B cell (primary cell): ENCODE measurements around the gene OSM. TPM values are rescaled to one million over a fixed set of nuclear protein-coding genes. Genes with fewer than 3 reads are reported as not detected.

ENCODE experiments used
- ATAC-seq: fragments of 200-7000 bp; cut with Tn5 transposase; one replicate; pipeline ENCODE4 v1.10.0; 2021; ENCODE audit warnings: low read depth, mild to moderate bottlenecking, moderate number of reproducible peaks, moderate library complexity
- CTCF ChIA-PET: fragments of 350-600 bp; sonication (Branson Sonifier 250); formaldehyde crosslinking; loops from one replicate; lab custom pipeline; 2021; ENCODE audit warnings: antibody characterized with exemption, inconsistent platforms; lab: Charles Lee
- POLR2A ChIA-PET: fragments of 350-600 bp; sonication (Branson Sonifier 250); formaldehyde crosslinking; loops from one replicate; lab custom pipeline; 2021; ENCODE audit warnings: antibody characterized with exemption; lab: Charles Lee
- DNase-seq: peaks from one replicate; pipeline ENCODE4 v3.0.0; 2013
- H2AFZ ChIP-seq: 2 replicates; pipeline ENCODE4 v1.6.1; 2012; ENCODE audit warnings: mild to moderate bottlenecking, low read depth, low read length; ENCODE audit not compliant: insufficient read depth, poor library complexity, severe bottlenecking
- H3K27ac ChIP-seq, 2 donors: 1 replicate in 1 of 2; 2 replicates in 1 of 2; pipeline ENCODE4 v1.5.1; 2012 to 2013; ENCODE audit warnings: low read length in 2 of 2, mild to moderate bottlenecking in 2 of 2, moderate library complexity in 1 of 2
- H3K27me3 ChIP-seq, 4 experiments: fragments of 200-600 bp in 1 of 4; sonication (generic) in 1 of 4; replicated peaks in 1 of 4; 1 replicate in 2 of 4; 2 replicates in 2 of 4; pipeline versions ENCODE4 v1.6.1 to v1.7.0; 2013 to 2016; ENCODE audit warnings: low read length in 3 of 4, mild to moderate bottlenecking in 2 of 4, mixed read lengths in 1 of 4, moderate library complexity in 1 of 4; ENCODE audit not compliant: insufficient read depth in 4 of 4, control insufficient read depth in 3 of 4; ENCODE audit errors: control extremely low read depth in 1 of 4
- H3K36me3 ChIP-seq, 2 experiments: replicated peaks in 1 of 2; 1 replicate in 1 of 2; 2 replicates in 1 of 2; pipeline versions ENCODE4 v1.6.1 to v1.7.1; 2013; ENCODE audit warnings: low read length in 1 of 2; ENCODE audit not compliant: insufficient read depth in 2 of 2, control insufficient read depth in 1 of 2; ENCODE audit errors: control extremely low read depth in 1 of 2, extremely low read depth in 1 of 2
- H3K4me1 ChIP-seq, 2 donors: fragments of 200-600 bp in 1 of 2; sonication (generic) in 1 of 2; 1 replicate in 1 of 2; 2 replicates in 1 of 2; pipeline versions ENCODE4 v1.5.1 to v1.6.1; 2013 to 2017; ENCODE audit warnings: low read length in 2 of 2; ENCODE audit not compliant: control insufficient read depth in 2 of 2, insufficient read depth in 2 of 2
- H3K4me2 ChIP-seq: replicated peaks from 2 replicates; pipeline ENCODE3; 2012; ENCODE audit warnings: mild to moderate bottlenecking, low read depth, low read length; ENCODE audit not compliant: poor library complexity, severe bottlenecking
- H3K4me3 ChIP-seq, 5 experiments: fragments of 200-600 bp in 1 of 5; sonication (generic) in 1 of 5; 1 replicate in 3 of 5; 2 replicates in 2 of 5; pipeline versions ENCODE4 v1.5.1 to v1.7.0; 2011 to 2016; ENCODE audit warnings: low read length in 4 of 5, mild to moderate bottlenecking in 4 of 5, low read depth in 2 of 5, control low read depth in 1 of 5, moderate library complexity in 1 of 5; ENCODE audit not compliant: insufficient read depth in 1 of 5; ENCODE audit errors: control extremely low read depth in 1 of 5, extremely low read depth in 1 of 5
- H3K79me2 ChIP-seq: fragments of 200-600 bp; sonication (generic); one replicate; pipeline ENCODE4 v1.6.0; 2016; ENCODE audit warnings: low read length; ENCODE audit not compliant: control insufficient read depth, insufficient read depth
- H3K9ac ChIP-seq: fragments of 200-600 bp; sonication (generic); 2 replicates; pipeline ENCODE4 v1.6.1; 2017; ENCODE audit warnings: mild to moderate bottlenecking, low read length, moderate library complexity
- H3K9me3 ChIP-seq, 3 donors: one replicate each; pipeline versions ENCODE4 v1.6.1 to v1.7.1; 2013; ENCODE audit warnings: low read length in 2 of 3; ENCODE audit not compliant: control insufficient read depth in 2 of 3, insufficient read depth in 1 of 3; ENCODE audit errors: control extremely low read depth in 1 of 3
- H4K20me1 ChIP-seq: 2 replicates; pipeline ENCODE4 v1.6.0; 2012; ENCODE audit warnings: mild to moderate bottlenecking, low read length; ENCODE audit not compliant: insufficient read depth, control insufficient read depth, poor library complexity, severe bottlenecking
- H3K27ac Mint-ChIP-seq: one replicate; pipeline ENCODE4 v1.8.0; 2021; ENCODE audit warnings: mixed read lengths
- H3K27me3 Mint-ChIP-seq: one replicate; pipeline ENCODE4 v1.8.0; 2021; ENCODE audit warnings: mixed read lengths
- H3K4me1 Mint-ChIP-seq: one replicate; pipeline ENCODE4 v1.8.0; 2021; ENCODE audit warnings: mixed read lengths
- H3K4me3 Mint-ChIP-seq: one replicate; pipeline ENCODE4 v1.8.0; 2021; ENCODE audit warnings: mixed read lengths
- H3K9me3 Mint-ChIP-seq: one replicate; pipeline ENCODE4 v1.8.0; 2022; ENCODE audit warnings: mixed read lengths; ENCODE audit not compliant: insufficient read depth
- CTCF ChIP-seq: fragments of 200-600 bp; IDR thresholded peaks from one replicate; pipeline ENCODE4 v1.8.0; 2022; ENCODE audit warnings: antibody characterized with exemption, mild to moderate bottlenecking
- EZH2 ChIP-seq: IDR thresholded peaks from 2 replicates; pipeline ENCODE4 v1.6.1; 2012; ENCODE audit warnings: borderline replicate concordance, low read depth, mild to moderate bottlenecking, moderate library complexity, low read length; ENCODE audit not compliant: insufficient read depth, poor library complexity, severe bottlenecking
- WGBS: methylation state at CpG from one replicate; pipeline ENCODE4 v1.1.5; 2013; ENCODE audit warnings: missing lambda C conversion rate; ENCODE audit not compliant: insufficient coverage; 5-methylcytosine and 5-hydroxymethylcytosine counted together
- intact Hi-C: fragments of 100-400 bp; cut with micrococcal nuclease; formaldehyde crosslinking; loops from one replicate; pipeline ENCODE4 v1.10.0; 2022
- polyA minus RNA-seq: library from RNA; depleted of rRNA, polyadenylated mRNA; stranded (reverse); fragments of >200 nt; gene quantifications from 2 replicates; pipeline ENCODE4 v1.2.3, GENCODE V29; 2012
- polyA plus RNA-seq: library from polyadenylated mRNA; depleted of rRNA; stranded (reverse); fragments of >200 nt; gene quantifications from 2 replicates; pipeline ENCODE4 v1.2.3, GENCODE V29; 2012
- total RNA-seq, 2 donors: library from RNA; stranded (reverse); fragments of 120-200 nt in 1 of 2; gene quantifications; 1 replicate in 1 of 2; 2 replicates in 1 of 2; pipeline versions ENCODE4 v1.2.3 to v1.2.4, GENCODE V29; 2013 to 2022

OSM gene
- total RNA-seq = 1.7 and 1.8 TPM in 2 replicates
- total RNA-seq (2013) = 0.98 TPM
- 9.6 and 12.5 TPM in 2 replicates for polyA plus RNA-seq
- polyA minus RNA-seq = 6.9 and 12.9 TPM in 2 replicates

GRCh38 chr22:30266445-30267381 is at the start of gene OSM:
Gene OSM (minus strand): TSS chr22:30266851. CDS start chr22:30266799, 52 bp downstream.
- peaks cover 14% of the 10 kb centered on the region for H3K79me2 ChIP-seq
- ATAC-seq (peak; percentile 36), DNase-seq (peak; percentile 85)
- H3K9me3 Mint-ChIP-seq = no peaks in the 10 kb centered on the region
- H3K9ac ChIP-seq = peak within 1 kb of the TSS; percentile 87
- CTCF ChIA-PET = interaction anchor here (0.6 to 1.3 kb wide), 2 partner anchors 119 to 159 kb away, joined by 4 to 5 read pairs; no protein-coding TSS in a partner anchor
- no peaks in the 10 kb centered on the region for H3K9me3 ChIP-seq
- peaks cover 20 to 39% of the 10 kb centered on the region in 2 donors for H3K4me1 ChIP-seq
- peaks cover 1 to 2% of the 10 kb centered on the region in 2 experiments for H3K36me3 ChIP-seq
- intact Hi-C loops = loop anchor here (1.0 to 5.0 kb wide), 6 partner anchors 21 to 1676 kb away; partner anchors contain the start of genes SF3A1, XBP1 and YWHAH
- H3K4me1 Mint-ChIP-seq = peaks cover 35% of the 10 kb centered on the region
- peak within 1 kb of the TSS; percentile 97 for H3K27ac Mint-ChIP-seq
- H3K4me3 Mint-ChIP-seq = peak within 1 kb of the TSS; percentile 98
- peak within 1 kb of the TSS; percentile 70 for H2AFZ ChIP-seq
- no peaks in the 10 kb centered on the region for H3K27me3 Mint-ChIP-seq
- peak within 1 kb of the TSS; percentile 99 for H3K4me2 ChIP-seq
- no peaks in the 10 kb centered on the region for H4K20me1 ChIP-seq
- peak within 1 kb of the TSS; percentile 95 to 97 for H3K27ac ChIP-seq
- under 1% methylated on average over 34 of the region's 35 CpGs for WGBS
- peak within 1 kb of the TSS; percentile 53 to 88 (median 76) for H3K4me3 ChIP-seq
- no peaks in the 10 kb centered on the region for H3K27me3 ChIP-seq
- POLR2A ChIA-PET = no interaction called here
- TF ChIP-seq EZH2 (no peak), CTCF (no peak)
